ENCODE data around the gene RFT1.

- TF ChIP-seq CTCF (optimal IDR thresholded peaks at IDR 0.05 in 1 of 3, IDR thresholded peaks at IDR 0.05 in 1 of 3, conservative IDR thresholded peaks at IDR 0.05 in 1 of 3; ENCODE audit: extremely low read depth in 1 of 3, insufficient read depth in 2 of 3, low read length in 3 of 3) (no peak), EZH2 (IDR thresholded peaks at IDR 0.05; ENCODE audit: low read length) (no peak)
Measured at GRCh38 chr3:53111822-53112221, 18.4 kb downstream of the RFT1 start.

All from keratinocyte (primary cell).